Upper lobe of right lung (tissue), 1 donor: ENCODE measurements around the gene MRPL27. TPM values are rescaled to one million over a fixed set of nuclear protein-coding genes. Genes with fewer than 3 reads are reported as not detected.
"Not testable (repeated sequence)": the region's sequence is repeated elsewhere in the genome, so short reads cannot be mapped to it uniquely, and the experiment has no call there.

Experiments used
- ATAC-seq: fragments of 200-7000 bp; cut with Tn5 transposase; one replicate; pipeline ENCODE4 v1.9.1; 2020; ENCODE audit warnings: mild to moderate bottlenecking, moderate library complexity
- DNase-seq: peaks from one replicate; pipeline ENCODE4 v3.0.0-alpha.2; 2020
- H3K27ac ChIP-seq: fragments of 200-600 bp; one replicate; pipeline ENCODE4 v1.8.0; 2022
- H3K27me3 ChIP-seq: fragments of 200-600 bp; one replicate; pipeline ENCODE4 v1.8.0; 2022; ENCODE audit warnings: mild to moderate bottlenecking
- H3K36me3 ChIP-seq: fragments of 200-600 bp; one replicate; pipeline ENCODE4 v1.8.0; 2022
- H3K4me1 ChIP-seq: fragments of 200-600 bp; one replicate; pipeline ENCODE4 v1.8.0; 2022
- H3K4me3 ChIP-seq: fragments of 200-600 bp; one replicate; pipeline ENCODE4 v1.8.0; 2022; ENCODE audit warnings: mild to moderate bottlenecking
- H3K9me3 ChIP-seq: fragments of 200-600 bp; one replicate; pipeline ENCODE4 v1.8.0; 2022
- intact Hi-C: fragments of 100-400 bp; cut with DNase I; formaldehyde crosslinking; loops from one replicate; pipeline ENCODE4 v1.11.0; 2022
- long read RNA-seq: library from polyadenylated mRNA; unstranded; transcript quantifications from one replicate; pipeline ENCODE4 v2.0.0, GENCODE V29; 2021
- total RNA-seq: library from RNA; stranded (reverse); fragmentation: NEBNext Ultra II Directional; extraction: Animal tissue kit (Norgen Biotek cat#: 25700); gene quantifications from one replicate; pipeline ENCODE4 v1.2.1, GENCODE V29; 2021
- TF ChIP-seq, protein P1 (sequence below): fragments of 200-600 bp; IDR thresholded peaks from one replicate; pipeline ENCODE4 v1.8.0; 2022; ENCODE audit warnings: antibody characterized with exemption
- donor health status: DM: no; HTN: yes; CAD: no; lungs with severe emphysema.

Gene MRPL27
- 47.1 TPM for total RNA-seq
- long read RNA-seq, transcript MRPL27-201 (4 exons, 716 nt), result major isoform, 20 of 24 reads
- long read RNA-seq, partial matches to known transcripts, result 0 of 24 reads
- long read RNA-seq, other reads (novel, unspliced or antisense), result 1 of 24 reads

DNA sequence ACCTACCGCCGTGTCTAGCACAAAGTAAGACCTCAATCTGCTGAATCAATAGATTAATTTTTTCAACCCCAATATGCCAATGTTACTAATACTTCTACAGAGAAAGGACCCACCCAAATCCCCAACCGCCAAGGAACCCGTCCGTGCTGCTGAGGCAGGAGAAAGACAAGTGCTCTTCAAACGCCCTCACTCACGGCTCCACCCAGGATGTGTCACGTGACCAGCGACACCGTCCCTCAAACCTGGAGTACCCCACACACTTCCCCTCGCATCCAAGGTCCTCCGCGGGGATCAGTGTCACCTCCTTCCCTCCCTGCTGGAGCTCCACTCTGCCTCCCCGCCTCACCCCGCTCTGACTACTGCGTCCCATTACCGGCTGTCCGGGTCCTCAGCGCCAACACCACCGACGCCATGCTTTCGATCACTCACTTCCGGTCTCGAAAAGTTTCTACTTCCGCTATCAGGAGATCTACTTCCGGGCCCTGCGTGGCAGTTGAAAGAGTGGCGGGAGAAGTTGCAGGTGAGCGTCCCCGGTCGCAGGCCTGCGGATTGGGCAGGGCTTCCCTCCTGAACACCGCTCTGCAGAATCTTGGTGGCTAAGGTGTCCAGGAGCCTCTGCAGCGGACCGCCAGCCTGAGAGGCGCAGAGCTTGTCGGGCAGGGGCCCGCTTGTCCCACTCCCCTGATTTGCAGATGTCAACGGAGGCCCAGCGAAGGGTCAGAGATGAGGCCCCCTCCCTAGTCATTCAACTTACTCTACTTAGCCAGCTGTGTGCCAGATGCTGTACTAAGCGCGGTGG lies at the start of gene MRPL27, which contains the start of gene EME1:
Gene MRPL27, minus strand, starts transcription at position 427 of the 799 bp plus-strand sequence. Its CDS starts 14 bp downstream, at position 413.
Gene EME1, plus strand, starts transcription at position 472 of the 799 bp plus-strand sequence. CDS start 1,980 bp downstream, outside the sequence.
- Histone ChIP-seq H3K27ac (peak within 1 kb of the TSS; percentile 95), H3K4me3 (peak within 1 kb of the TSS; percentile 75), H3K4me1 (peaks cover 9% of the 10 kb centered on the region), H3K27me3 (no peaks in the 10 kb centered on the region), H3K36me3 (peaks cover 27% of the 10 kb centered on the region), H3K9me3 (no peaks in the 10 kb centered on the region)
- TF ChIP-seq, protein P1, sequence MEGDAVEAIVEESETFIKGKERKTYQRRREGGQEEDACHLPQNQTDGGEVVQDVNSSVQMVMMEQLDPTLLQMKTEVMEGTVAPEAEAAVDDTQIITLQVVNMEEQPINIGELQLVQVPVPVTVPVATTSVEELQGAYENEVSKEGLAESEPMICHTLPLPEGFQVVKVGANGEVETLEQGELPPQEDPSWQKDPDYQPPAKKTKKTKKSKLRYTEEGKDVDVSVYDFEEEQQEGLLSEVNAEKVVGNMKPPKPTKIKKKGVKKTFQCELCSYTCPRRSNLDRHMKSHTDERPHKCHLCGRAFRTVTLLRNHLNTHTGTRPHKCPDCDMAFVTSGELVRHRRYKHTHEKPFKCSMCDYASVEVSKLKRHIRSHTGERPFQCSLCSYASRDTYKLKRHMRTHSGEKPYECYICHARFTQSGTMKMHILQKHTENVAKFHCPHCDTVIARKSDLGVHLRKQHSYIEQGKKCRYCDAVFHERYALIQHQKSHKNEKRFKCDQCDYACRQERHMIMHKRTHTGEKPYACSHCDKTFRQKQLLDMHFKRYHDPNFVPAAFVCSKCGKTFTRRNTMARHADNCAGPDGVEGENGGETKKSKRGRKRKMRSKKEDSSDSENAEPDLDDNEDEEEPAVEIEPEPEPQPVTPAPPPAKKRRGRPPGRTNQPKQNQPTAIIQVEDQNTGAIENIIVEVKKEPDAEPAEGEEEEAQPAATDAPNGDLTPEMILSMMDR, result no peak
- intact Hi-C loops, result no loop called here
- ATAC-seq, result peak; percentile 96
- DNase-seq, result peak; percentile 92

GRCh38 chr17:50422738-50423137 lies 49.8 kb upstream of the MRPL27 start:
- ATAC-seq, result no peak
- Histone ChIP-seq H3K4me1 (peaks cover 43% of the 10 kb centered on the region), H3K9me3 (no peaks in the 10 kb centered on the region), H3K27ac (no peak overlapping the region), H3K36me3 (no peaks in the 10 kb centered on the region), H3K27me3 (no peaks in the 10 kb centered on the region), H3K4me3 (no peak overlapping the region)
- TF ChIP-seq, protein P1, result no peak
- intact Hi-C loops, result no loop called here
- DNase-seq, result no peak

- Histone ChIP-seq H3K4me3 (peak overlapping the region; percentile 34), H3K9me3 (no peaks in the 10 kb centered on the region), H3K36me3 (no peaks in the 10 kb centered on the region), H3K27ac (peak overlapping the region; percentile 64), H3K27me3 (no peaks in the 10 kb centered on the region), H3K4me1 (peaks cover 30% of the 10 kb centered on the region)
- TF ChIP-seq, protein P1, result no peak
- intact Hi-C loops, result no loop called here
- ATAC-seq (no peak), DNase-seq (no peak)
Observed at GRCh38 chr17:50421308-50422051, 48.5 kb upstream of the MRPL27 start.

GRCh38 chr17:50420419-50421112 lies 47.6 kb upstream of the MRPL27 start:
- DNase-seq, result no peak
- Histone ChIP-seq H3K27me3 (no peaks in the 10 kb centered on the region), H3K9me3 (no peaks in the 10 kb centered on the region), H3K36me3 (no peaks in the 10 kb centered on the region), H3K4me3 (no peak overlapping the region), H3K4me1 (peaks cover 28% of the 10 kb centered on the region), H3K27ac (peak overlapping the region; percentile 64)
- intact Hi-C loops, result no loop called here
- TF ChIP-seq, protein P1, result no peak
- no peak for ATAC-seq

- H3K4me3 ChIP-seq, H3K27me3 ChIP-seq, H3K27ac ChIP-seq, DNase-seq, ATAC-seq, H3K36me3 ChIP-seq, intact Hi-C loops, H3K9me3 ChIP-seq: not testable (repeated sequence)
- H3K4me1 ChIP-seq, result peaks cover 18% of the 10 kb centered on the region
Observed at GRCh38 chr17:50419577-50419976, 46.6 kb upstream of the MRPL27 start.
